HL-60 (cell line): ENCODE data around the gene MAP7.

Source experiments
- DNase-seq, 2 experiments: peaks; one replicate each; pipeline ENCODE4 v3.0.0-alpha.2; 2010 to 2020; ENCODE audit warnings: low read depth in 1 of 2, low spot score in 1 of 2
- H3K27ac ChIP-seq: fragments of 250-450 bp; sonication (Bioruptor Pico); replicated peaks from 2 replicates; pipeline ENCODE4 v1.5.1; 2020; ENCODE audit warnings: mild to moderate bottlenecking, moderate library complexity
- H3K27me3 ChIP-seq: fragments of 250-450 bp; sonication (Bioruptor Pico); 2 replicates; pipeline ENCODE4 v1.5.1; 2021; ENCODE audit warnings: mild to moderate bottlenecking, moderate library complexity; ENCODE audit not compliant: insufficient read depth, poor library complexity, severe bottlenecking
- H3K4me3 ChIP-seq: replicated peaks from 2 replicates; pipeline ENCODE4 v1.5.1; 2011; ENCODE audit warnings: mild to moderate bottlenecking, control low read depth, low read length; ENCODE audit not compliant: insufficient read depth
- CTCF ChIP-seq: IDR thresholded peaks from one replicate; pipeline ENCODE4 v1.5.1; 2011; ENCODE audit warnings: low read length, control low read depth, inconsistent platforms; ENCODE audit not compliant: insufficient read depth
- GABPA ChIP-seq: IDR thresholded peaks from 2 replicates; pipeline ENCODE4 v1.6.1; 2012; ENCODE audit warnings: low read depth
- POLR2AphosphoS5 ChIP-seq: IDR thresholded peaks from 2 replicates; pipeline ENCODE4 v1.6.1; 2012; ENCODE audit warnings: low read depth
- REST ChIP-seq: IDR thresholded peaks from 2 replicates; pipeline ENCODE4 v1.6.1; 2012; ENCODE audit warnings: low read depth; ENCODE audit not compliant: insufficient replicate concordance
- SPI1 ChIP-seq: IDR thresholded peaks from 2 replicates; pipeline ENCODE4 v1.6.1; 2012; ENCODE audit warnings: low read depth, mild to moderate bottlenecking, borderline replicate concordance

MAP7 gene

GRCh38 chr6:136341967-136342366 is 208.3 kb downstream of the MAP7 start:
- TF ChIP-seq REST (no peak), SPI1 (no peak), GABPA (no peak), CTCF (no peak), POLR2AphosphoS5 (no peak)
- no peak overlapping the region for H3K4me3 ChIP-seq
- no peak for DNase-seq
- no peak overlapping the region for H3K27ac ChIP-seq
- H3K27me3 ChIP-seq, result no peaks in the 10 kb centered on the region

GRCh38 chr6:136341367-136341766 is 208.9 kb downstream of the MAP7 start:
- no peaks in the 10 kb centered on the region for H3K27me3 ChIP-seq
- no peak overlapping the region for H3K27ac ChIP-seq
- H3K4me3 ChIP-seq, result no peak overlapping the region
- no peak for TF ChIP-seq GABPA
- TF ChIP-seq REST, result no peak
- TF ChIP-seq POLR2AphosphoS5, result no peak
- no peak for TF ChIP-seq CTCF
- TF ChIP-seq SPI1, result no peak
- no peak for DNase-seq

GRCh38 chr6:136338486-136338885 is 211.7 kb downstream of the MAP7 start:
- no peak for DNase-seq
- H3K27me3 ChIP-seq, result no peaks in the 10 kb centered on the region
- no peak overlapping the region for H3K27ac ChIP-seq
- TF ChIP-seq POLR2AphosphoS5 (no peak), GABPA (no peak), REST (no peak), SPI1 (no peak), CTCF (no peak)
- no peak overlapping the region for H3K4me3 ChIP-seq
